ENCODE data around the gene NUP98. TPM values are rescaled to one million over a fixed set of nuclear protein-coding genes. Genes with fewer than 3 reads are reported as not detected.

Gene NUP98
- total RNA-seq, 4 donors from 2014 or later = 55.1 to 189 (median 123) TPM

DNA sequence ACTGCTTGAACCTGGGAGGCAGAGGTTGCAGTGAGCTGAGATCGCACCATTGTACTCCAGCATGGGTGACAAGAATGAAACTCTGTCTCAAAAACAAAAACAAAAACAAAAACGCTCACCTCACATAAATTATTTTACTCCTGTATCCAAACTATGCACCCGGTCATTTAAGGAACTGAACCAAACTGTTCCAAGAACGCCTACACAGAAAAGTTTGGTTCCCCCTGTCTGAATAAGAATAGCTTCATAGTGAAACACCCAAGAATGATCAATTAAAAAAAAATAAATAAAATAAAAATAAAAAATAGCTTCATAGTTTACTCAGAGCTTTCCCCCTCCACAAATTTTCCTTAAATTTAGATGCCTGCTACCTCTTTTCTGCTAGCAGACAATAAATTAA is 13.7 kb downstream of the NUP98 start:
- no peaks in the 10 kb centered on the region for H3K4me1 ChIP-seq
- TF ChIP-seq POLR2A (IDR thresholded peaks at IDR 0.05) = no peak
- TF ChIP-seq, protein P1, sequence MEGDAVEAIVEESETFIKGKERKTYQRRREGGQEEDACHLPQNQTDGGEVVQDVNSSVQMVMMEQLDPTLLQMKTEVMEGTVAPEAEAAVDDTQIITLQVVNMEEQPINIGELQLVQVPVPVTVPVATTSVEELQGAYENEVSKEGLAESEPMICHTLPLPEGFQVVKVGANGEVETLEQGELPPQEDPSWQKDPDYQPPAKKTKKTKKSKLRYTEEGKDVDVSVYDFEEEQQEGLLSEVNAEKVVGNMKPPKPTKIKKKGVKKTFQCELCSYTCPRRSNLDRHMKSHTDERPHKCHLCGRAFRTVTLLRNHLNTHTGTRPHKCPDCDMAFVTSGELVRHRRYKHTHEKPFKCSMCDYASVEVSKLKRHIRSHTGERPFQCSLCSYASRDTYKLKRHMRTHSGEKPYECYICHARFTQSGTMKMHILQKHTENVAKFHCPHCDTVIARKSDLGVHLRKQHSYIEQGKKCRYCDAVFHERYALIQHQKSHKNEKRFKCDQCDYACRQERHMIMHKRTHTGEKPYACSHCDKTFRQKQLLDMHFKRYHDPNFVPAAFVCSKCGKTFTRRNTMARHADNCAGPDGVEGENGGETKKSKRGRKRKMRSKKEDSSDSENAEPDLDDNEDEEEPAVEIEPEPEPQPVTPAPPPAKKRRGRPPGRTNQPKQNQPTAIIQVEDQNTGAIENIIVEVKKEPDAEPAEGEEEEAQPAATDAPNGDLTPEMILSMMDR (IDR thresholded peaks at IDR 0.05) = no peak
- no peaks in the 10 kb centered on the region for H3K36me3 ChIP-seq
- DNase-seq = no peak
- H3K9me3 ChIP-seq = no peaks in the 10 kb centered on the region
- no peaks in the 10 kb centered on the region for H3K27me3 ChIP-seq
- H3K27ac ChIP-seq = no peak overlapping the region
- intact Hi-C loops (cut with DNase I; ENCODE audit: low total_unique reads) = no loop called here
- H3K4me3 ChIP-seq = no peak overlapping the region

DNA sequence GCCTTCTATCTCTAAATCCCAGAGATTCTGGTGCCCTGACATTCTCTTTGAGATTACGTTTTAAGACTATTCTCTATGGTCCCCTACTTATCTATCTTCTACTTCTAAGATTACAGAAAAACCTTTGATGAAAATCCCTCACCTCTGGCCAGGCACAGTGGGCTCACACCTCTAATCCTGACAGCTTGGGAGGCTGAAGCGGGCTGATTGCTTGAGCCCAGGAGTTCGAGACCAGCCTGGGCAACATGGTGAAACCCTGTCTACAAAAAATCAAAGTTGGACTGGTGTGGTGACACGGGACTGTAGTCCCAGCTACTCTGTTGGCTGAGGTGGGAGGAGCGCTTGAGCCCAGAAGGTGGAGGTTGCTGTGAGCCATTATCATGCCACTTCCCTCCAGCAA is 14.4 kb downstream of the NUP98 start:
- Histone ChIP-seq H3K9me3 (no peaks in the 10 kb centered on the region), H3K4me3 (no peak overlapping the region), H3K27me3 (no peaks in the 10 kb centered on the region), H3K27ac (no peak overlapping the region), H3K4me1 (no peaks in the 10 kb centered on the region), H3K36me3 (no peaks in the 10 kb centered on the region)
- intact Hi-C loops (cut with DNase I; ENCODE audit: low total_unique reads) = no loop called here
- no peak for DNase-seq
- TF ChIP-seq, protein P1 (IDR thresholded peaks at IDR 0.05) = no peak
- no peak for TF ChIP-seq POLR2A (IDR thresholded peaks at IDR 0.05)

DNA sequence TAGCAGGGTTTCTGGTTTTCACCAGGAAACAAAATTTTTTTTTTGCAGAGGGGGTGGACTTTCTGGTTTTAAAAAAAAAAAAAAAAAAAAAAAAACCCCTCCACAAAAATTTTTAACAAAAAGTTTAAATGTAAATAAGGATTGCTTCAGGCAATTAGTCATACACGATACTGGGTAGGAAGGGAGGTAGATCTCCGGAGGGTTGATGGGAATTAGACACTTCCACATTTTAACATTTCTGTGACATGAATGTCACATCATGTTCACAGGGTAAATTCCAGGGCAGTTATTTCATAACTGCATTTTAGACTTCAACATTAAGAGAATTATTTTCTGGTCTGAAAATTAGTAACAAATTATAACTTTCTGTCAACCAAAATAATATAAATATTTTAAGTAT is 15.9 kb downstream of the NUP98 start:
- H3K36me3 ChIP-seq = no peaks in the 10 kb centered on the region
- H3K27me3 ChIP-seq = no peaks in the 10 kb centered on the region
- DNase-seq = no peak
- no peaks in the 10 kb centered on the region for H3K9me3 ChIP-seq
- no peaks in the 10 kb centered on the region for H3K4me1 ChIP-seq
- H3K4me3 ChIP-seq = no peak overlapping the region
- TF ChIP-seq POLR2A (IDR thresholded peaks at IDR 0.05) = no peak
- TF ChIP-seq, protein P1 (IDR thresholded peaks at IDR 0.05) = no peak
- intact Hi-C loops (cut with DNase I; ENCODE audit: low total_unique reads) = no loop called here
- H3K27ac ChIP-seq = no peak overlapping the region

DNA sequence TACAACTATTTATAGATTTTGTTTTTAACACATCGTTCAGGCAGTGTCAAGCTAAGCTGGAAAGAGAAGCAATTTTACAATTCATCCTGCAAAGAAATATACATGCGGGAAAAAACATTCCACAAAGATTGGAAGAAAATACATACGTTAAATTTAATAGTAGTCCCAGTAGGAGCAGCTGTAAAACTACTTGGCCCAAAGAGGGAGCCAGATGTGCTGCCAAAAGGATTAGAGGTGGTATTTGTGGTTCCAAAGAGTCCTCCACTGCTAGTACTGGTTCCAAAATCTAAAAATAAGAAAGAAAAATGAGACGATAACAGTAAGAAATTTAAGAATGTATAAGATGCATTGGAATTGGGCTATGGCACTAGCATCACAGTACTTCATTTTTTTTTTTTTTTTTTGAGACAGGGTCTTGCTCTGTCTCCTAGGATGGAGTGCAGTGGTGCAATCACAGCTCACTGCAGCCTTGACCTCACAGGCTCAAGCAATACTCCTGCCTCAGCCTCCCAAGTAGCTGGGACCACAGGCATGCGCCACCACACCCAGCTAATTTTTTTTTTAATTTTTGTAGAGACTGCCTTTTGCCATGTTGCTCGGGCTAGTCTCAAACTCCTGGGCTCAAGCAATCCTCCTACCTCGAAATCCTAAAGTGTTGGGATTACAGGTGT is 21.5 kb downstream of the NUP98 start:
- no peak for DNase-seq
- H3K4me3 ChIP-seq = no peak overlapping the region
- H3K36me3 ChIP-seq = no peaks in the 10 kb centered on the region
- H3K4me1 ChIP-seq = no peaks in the 10 kb centered on the region
- no peaks in the 10 kb centered on the region for H3K27me3 ChIP-seq
- TF ChIP-seq, protein P1 (IDR thresholded peaks at IDR 0.05) = no peak
- no peak for TF ChIP-seq POLR2A (IDR thresholded peaks at IDR 0.05)
- intact Hi-C loops (cut with DNase I; ENCODE audit: low total_unique reads) = no loop called here
- H3K27ac ChIP-seq = no peak overlapping the region
- no peaks in the 10 kb centered on the region for H3K9me3 ChIP-seq

DNA sequence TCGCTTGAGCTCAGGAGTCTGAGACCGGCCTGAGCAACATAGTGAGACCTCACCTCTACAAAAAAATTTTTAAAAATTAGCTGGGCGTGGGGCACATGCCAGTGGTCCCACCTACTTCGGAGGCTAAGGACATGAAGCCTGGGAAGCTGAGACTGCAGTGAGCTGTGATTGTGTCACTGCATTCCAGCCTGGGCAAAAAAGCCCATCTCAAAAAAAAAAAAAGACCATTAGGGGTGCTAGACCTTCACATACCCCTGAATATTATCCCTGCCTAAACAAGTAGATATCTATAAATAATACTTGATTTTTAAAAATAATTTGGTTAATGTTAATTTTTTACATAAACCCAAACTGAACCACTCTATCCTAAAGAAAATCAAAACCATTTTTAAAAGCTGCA is 24.2 kb downstream of the NUP98 start:
- H3K4me3 ChIP-seq = no peak overlapping the region
- H3K27me3 ChIP-seq = no peaks in the 10 kb centered on the region
- no peaks in the 10 kb centered on the region for H3K9me3 ChIP-seq
- no peak for TF ChIP-seq POLR2A (IDR thresholded peaks at IDR 0.05)
- TF ChIP-seq, protein P1 (IDR thresholded peaks at IDR 0.05) = no peak
- H3K36me3 ChIP-seq = no peaks in the 10 kb centered on the region
- intact Hi-C loops (cut with DNase I; ENCODE audit: low total_unique reads) = no loop called here
- no peaks in the 10 kb centered on the region for H3K4me1 ChIP-seq
- H3K27ac ChIP-seq = no peak overlapping the region
- no peak for DNase-seq

Measured in uterus (tissue), 4 donors.